HCT116 (cell line): ENCODE results near the gene PPP2R5C. TPM values are rescaled to one million over a fixed set of nuclear protein-coding genes. Genes with fewer than 3 reads are reported as not detected.

Experiments used
- ATAC-seq: fragments of 200-7000 bp; cut with Tn5 transposase; 2 replicates; pipeline ENCODE4 v1.9.1; 2020; ENCODE audit warnings: mild to moderate bottlenecking, moderate library complexity
- BruUV-seq: library from RNA; stranded (reverse); fragments of 400-500 nt; replicated peaks from 2 replicates; lab custom pipeline; 2021; lab: Mats Ljungman, UMichigan
- CTCF ChIA-PET: fragments of 300-600 bp; sonication (Branson Sonifier 250); formaldehyde crosslinking; loops from one replicate; lab custom pipeline; 2021; ENCODE audit warnings: antibody characterized with exemption; lab: Charles Lee
- POLR2A ChIA-PET: fragments of 300-600, 350-600 bp; sonication (Branson Sonifier 250); formaldehyde crosslinking; loops from one replicate; lab custom pipeline; 2021; ENCODE audit warnings: antibody characterized with exemption; lab: Charles Lee
- RAD21 ChIA-PET, 2 experiments: fragments of 300-600 bp; sonication (Branson Sonifier 250); formaldehyde crosslinking; loops; one replicate each; lab custom pipeline; 2023; ENCODE audit warnings: low total read pairs in 2 of 2; ENCODE audit not compliant: uncharacterized antibody in 2 of 2, unreplicated experiment in 2 of 2, low non-redundant PET in 1 of 2; lab: Charles Lee
- DNase-seq: peaks from one replicate; pipeline ENCODE4 v3.0.0-alpha.2; 2010; ENCODE audit warnings: low read depth, low spot score
- H2AFZ ChIP-seq: fragments of 200-600 bp; shearing (Covaris generic), sonication (generic); 2 replicates; pipeline ENCODE4 v1.6.1; 2017; ENCODE audit warnings: low read depth, mixed run types, mixed read lengths, antibody characterized with exemption, low read length; ENCODE audit not compliant: poor library complexity, severe bottlenecking
- H3K27ac ChIP-seq: 2 replicates; pipeline ENCODE4 v1.5.1; 2012; ENCODE audit warnings: low read depth, low read length
- H3K27me3 ChIP-seq: fragments of 200-600 bp; sonication (generic); 2 replicates; pipeline ENCODE4 v1.6.1; 2016; ENCODE audit warnings: mixed run types, low read length, mixed read lengths; ENCODE audit not compliant: insufficient read depth
- H3K36me3 ChIP-seq, 2 experiments: fragments of 200-500 bp in 1 of 2; fragments of 200-600 bp in 1 of 2; sonication (Bioruptor generic) in 1 of 2; sonication (generic) in 1 of 2; 2 replicates each; pipeline versions ENCODE4 v1.5.1 to v1.6.1; 2014 to 2016; ENCODE audit warnings: low read length in 2 of 2, inconsistent platforms in 1 of 2, mixed read lengths in 1 of 2, mixed run types in 1 of 2; ENCODE audit not compliant: insufficient read depth in 2 of 2, control insufficient read depth in 1 of 2
- H3K4me1 ChIP-seq, 2 experiments: fragments of 200-600 bp in 1 of 2; sonication (generic) in 1 of 2; 2 replicates each; pipeline versions ENCODE4 v1.5.1 to v1.6.1; 2012 to 2017; ENCODE audit warnings: low read length in 2 of 2, inconsistent platforms in 1 of 2, mild to moderate bottlenecking in 1 of 2, mixed read lengths in 1 of 2, mixed run types in 1 of 2, moderate library complexity in 1 of 2; ENCODE audit not compliant: insufficient read depth in 2 of 2, control insufficient read depth in 1 of 2
- H3K4me2 ChIP-seq: fragments of 200-600 bp; sonication (generic); 2 replicates; pipeline ENCODE4 v1.6.1; 2017; ENCODE audit warnings: mixed run types, low read length, mixed read lengths
- H3K4me3 ChIP-seq, 2 experiments: fragments of 200-600 bp in 1 of 2; sonication (generic) in 1 of 2; replicated peaks in 1 of 2; 2 replicates each; pipeline ENCODE4 v1.5.1; 2011 to 2016; ENCODE audit warnings: low read length in 2 of 2, control low read depth in 1 of 2, low read depth in 1 of 2, mild to moderate bottlenecking in 1 of 2, mixed read lengths in 1 of 2, mixed run types in 1 of 2
- H3K79me2 ChIP-seq: fragments of 200-600 bp; sonication (generic); 2 replicates; pipeline ENCODE4 v1.6.1; 2017; ENCODE audit warnings: mild to moderate bottlenecking, mixed run types, low read length, moderate library complexity, mixed read lengths; ENCODE audit not compliant: insufficient read depth
- H3K9ac ChIP-seq: fragments of 200-600 bp; sonication (generic); 2 replicates; pipeline ENCODE4 v1.6.1; 2016; ENCODE audit warnings: low read length, mixed read lengths
- H3K9me2 ChIP-seq: fragments of 200-600 bp; sonication (generic), shearing (Covaris generic); 2 replicates; pipeline ENCODE4 v1.6.1; 2017; ENCODE audit warnings: mixed run types, mild to moderate bottlenecking, moderate library complexity; ENCODE audit not compliant: insufficient read depth
- H3K9me3 ChIP-seq, 2 experiments: fragments of 200-500 bp in 1 of 2; fragments of 200-600 bp in 1 of 2; sonication (Bioruptor generic) in 1 of 2; sonication (generic) in 1 of 2; 2 replicates each; pipeline ENCODE4 v1.6.1; 2014 to 2017; ENCODE audit warnings: low read length in 2 of 2, mixed read lengths in 2 of 2, inconsistent platforms in 1 of 2, low read depth in 1 of 2, mild to moderate bottlenecking in 1 of 2, mixed run types in 1 of 2, moderate library complexity in 1 of 2; ENCODE audit not compliant: control insufficient read depth in 1 of 2, insufficient read depth in 1 of 2
- H4K20me1 ChIP-seq: fragments of 200-600 bp; sonication (generic), shearing (Covaris generic); 2 replicates; pipeline ENCODE4 v1.6.1; 2017; ENCODE audit warnings: mixed run types, mild to moderate bottlenecking, moderate library complexity; ENCODE audit not compliant: insufficient read depth
- ATF3 ChIP-seq: IDR thresholded peaks from 2 replicates; pipeline ENCODE4 v1.6.1; 2012
- CBX3 ChIP-seq: IDR thresholded peaks from 2 replicates; pipeline ENCODE4 v1.6.1; 2012; ENCODE audit warnings: low read depth
- CEBPB ChIP-seq: IDR thresholded peaks from 2 replicates; pipeline ENCODE4 v1.6.1; 2012; ENCODE audit warnings: low read depth
- CTCF ChIP-seq, 3 experiments: fragments of 200-600 bp in 1 of 3; sonication (generic) in 1 of 3; IDR thresholded peaks in 2 of 3; conservative IDR thresholded peaks in 1 of 3; 2 replicates each; pipeline ENCODE4 v1.5.1; 2012 to 2017; ENCODE audit warnings: low read depth in 2 of 3, low read length in 2 of 3, antibody characterized with exemption in 1 of 3, borderline replicate concordance in 1 of 3, control low read depth in 1 of 3, mild to moderate bottlenecking in 1 of 3, mixed read lengths in 1 of 3, mixed run types in 1 of 3, moderate library complexity in 1 of 3; ENCODE audit not compliant: insufficient read depth in 1 of 3
- EGR1 ChIP-seq: IDR thresholded peaks from 2 replicates; pipeline ENCODE4 v1.6.1; 2012; ENCODE audit warnings: low read depth
- ELF1 ChIP-seq: IDR thresholded peaks from 2 replicates; pipeline ENCODE4 v1.6.1; 2012; ENCODE audit warnings: low read depth, borderline replicate concordance
- EZH2 ChIP-seq: fragments of 200-600 bp; sonication (generic); IDR thresholded peaks from 2 replicates; pipeline ENCODE4 v1.6.1; 2017; ENCODE audit warnings: antibody characterized with exemption, mixed run types
- EZH2phosphoT487 ChIP-seq: fragments of 200-600 bp; IDR thresholded peaks from 2 replicates; pipeline ENCODE4 v1.6.1; 2018; ENCODE audit warnings: antibody characterized with exemption, borderline replicate concordance
- FOSL1 ChIP-seq: IDR thresholded peaks from 2 replicates; pipeline ENCODE4 v1.6.1; 2012; ENCODE audit warnings: low read depth
- JUND ChIP-seq: IDR thresholded peaks from 2 replicates; pipeline ENCODE4 v1.6.1; 2012
- MAX ChIP-seq: IDR thresholded peaks from 2 replicates; pipeline ENCODE4 v1.6.1; 2012
- POLR2A ChIP-seq: IDR thresholded peaks from 2 replicates; pipeline ENCODE4 v1.7.0; 2011; ENCODE audit warnings: borderline replicate concordance; ENCODE audit not compliant: insufficient read depth, insufficient read length; ENCODE audit errors: extremely low read depth
- POLR2AphosphoS5 ChIP-seq: IDR thresholded peaks from 2 replicates; pipeline ENCODE4 v1.6.1; 2011; ENCODE audit warnings: mild to moderate bottlenecking, low read depth, low read length, moderate library complexity
- REST ChIP-seq: IDR thresholded peaks from 2 replicates; pipeline ENCODE4 v1.6.1; 2012; ENCODE audit warnings: low read depth
- SIN3A ChIP-seq: IDR thresholded peaks from 2 replicates; pipeline ENCODE4 v1.6.1; 2012; ENCODE audit warnings: low read depth
- SP1 ChIP-seq: IDR thresholded peaks from 2 replicates; pipeline ENCODE4 v1.6.1; 2012; ENCODE audit warnings: low read depth
- TCF7L2 ChIP-seq: IDR thresholded peaks from 2 replicates; pipeline ENCODE4 v1.7.0; 2011; ENCODE audit warnings: borderline replicate concordance, inconsistent platforms; ENCODE audit not compliant: insufficient read depth, insufficient read length; ENCODE audit errors: extremely low read depth
- YY1 ChIP-seq: IDR thresholded peaks from 2 replicates; pipeline ENCODE4 v1.6.1; 2011; ENCODE audit warnings: low read length, low read depth, moderate library complexity, mild to moderate bottlenecking; ENCODE audit not compliant: insufficient replicate concordance; ENCODE audit errors: extremely low read depth
- ZBTB33 ChIP-seq: IDR thresholded peaks from 2 replicates; pipeline ENCODE4 v1.6.1; 2011; ENCODE audit warnings: mild to moderate bottlenecking, low read length, moderate library complexity; ENCODE audit not compliant: insufficient replicate concordance; ENCODE audit errors: extremely low read depth
- ZFX ChIP-seq: fragments of 450-650 bp; IDR thresholded peaks from 2 replicates; pipeline ENCODE4 v1.6.1; 2017
- intact Hi-C: fragments of 100-400 bp; cut with micrococcal nuclease; formaldehyde crosslinking; loops from 2 replicates; pipeline ENCODE4 v1.10.0; 2022
- total RNA-seq: library from RNA; stranded (reverse); gene quantifications from one replicate; pipeline ENCODE4 v1.2.1, GENCODE V29; 2021; ENCODE audit not compliant: unreplicated experiment

PPP2R5C gene
- total RNA-seq, 1 experiment from 2014 or later, result 117 TPM

GRCh38 chr14:101873991-101874390, 112.5 kb downstream of the PPP2R5C start:
- no peak overlapping the region for H3K9ac ChIP-seq
- no peaks in the 10 kb centered on the region for H3K9me2 ChIP-seq
- peaks cover 75% of the 10 kb centered on the region for H3K79me2 ChIP-seq
- POLR2A ChIA-PET, result no interaction called here
- no peaks in the 10 kb centered on the region for H3K9me3 ChIP-seq
- RAD21 ChIA-PET, result no interaction called here
- H3K27ac ChIP-seq, result no peak overlapping the region
- no peak overlapping the region for H3K4me2 ChIP-seq
- CTCF ChIA-PET, result no interaction called here
- H3K4me3 ChIP-seq, result no peak overlapping the region
- no TSS peak for BruUV-seq
- no peaks in the 10 kb centered on the region for H3K36me3 ChIP-seq
- peaks cover 18 to 34% of the 10 kb centered on the region in 2 experiments for H3K4me1 ChIP-seq
- H3K27me3 ChIP-seq, result no peaks in the 10 kb centered on the region
- DNase-seq, result no peak
- H2AFZ ChIP-seq, result no peak overlapping the region
- intact Hi-C loops, result no loop called here
- no peak for ATAC-seq
- H4K20me1 ChIP-seq, result no peaks in the 10 kb centered on the region
- TF ChIP-seq CTCF (IDR thresholded peaks at IDR 0.05 in 2 of 3, conservative IDR thresholded peaks at IDR 0.05 in 1 of 3; ENCODE audit: borderline replicate concordance in 1 of 3, insufficient read depth in 1 of 3, low read depth in 2 of 3, low read length in 2 of 3), result no peak
- TF ChIP-seq ATF3, result no peak
- TF ChIP-seq ZFX, result no peak
- no peak for TF ChIP-seq POLR2AphosphoS5
- no peak for TF ChIP-seq JUND
- TF ChIP-seq SIN3A, result no peak
- TF ChIP-seq CBX3, result no peak
- TF ChIP-seq MAX, result no peak
- no peak for TF ChIP-seq CEBPB
- TF ChIP-seq TCF7L2, result no peak
- no peak for TF ChIP-seq EZH2
- no peak for TF ChIP-seq EGR1
- TF ChIP-seq EZH2phosphoT487, result no peak
- no peak for TF ChIP-seq ZBTB33
- TF ChIP-seq REST, result no peak
- TF ChIP-seq FOSL1, result no peak
- TF ChIP-seq ELF1, result no peak
- no peak for TF ChIP-seq YY1
- no peak for TF ChIP-seq POLR2A
- TF ChIP-seq SP1, result no peak
